GM12873 (cell line): ENCODE measurements around the gene MT1A.

ENCODE experiments used
- TF ChIP-seq, protein P1 (sequence below): IDR thresholded peaks from 2 replicates; pipeline ENCODE4 v1.5.1; 2012; ENCODE audit warnings: low read depth, mild to moderate bottlenecking, moderate library complexity, low read length, control low read depth; ENCODE audit not compliant: insufficient read depth; ENCODE audit errors: missing control alignments

MT1A gene

DNA sequence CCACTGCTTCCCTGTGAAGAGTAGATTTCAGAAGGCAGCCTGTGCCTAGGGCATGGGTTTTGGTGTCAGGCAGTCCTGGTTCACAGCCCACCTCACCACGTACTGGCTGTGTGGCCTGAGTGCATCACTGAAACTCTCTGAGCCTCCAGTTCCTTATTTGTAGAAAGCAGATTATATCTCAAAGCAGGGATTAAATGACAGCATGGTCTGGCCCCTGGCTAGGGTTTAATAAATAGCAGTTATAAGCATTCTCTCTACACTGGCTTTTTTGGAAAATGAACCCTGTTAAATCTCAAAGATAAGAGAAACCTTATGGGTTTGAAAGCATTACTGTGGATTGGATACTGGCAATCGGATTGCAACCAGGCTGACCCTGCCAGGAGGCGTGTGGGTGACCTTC lies 8.9 kb upstream of the MT1A start:
- TF ChIP-seq, protein P1, sequence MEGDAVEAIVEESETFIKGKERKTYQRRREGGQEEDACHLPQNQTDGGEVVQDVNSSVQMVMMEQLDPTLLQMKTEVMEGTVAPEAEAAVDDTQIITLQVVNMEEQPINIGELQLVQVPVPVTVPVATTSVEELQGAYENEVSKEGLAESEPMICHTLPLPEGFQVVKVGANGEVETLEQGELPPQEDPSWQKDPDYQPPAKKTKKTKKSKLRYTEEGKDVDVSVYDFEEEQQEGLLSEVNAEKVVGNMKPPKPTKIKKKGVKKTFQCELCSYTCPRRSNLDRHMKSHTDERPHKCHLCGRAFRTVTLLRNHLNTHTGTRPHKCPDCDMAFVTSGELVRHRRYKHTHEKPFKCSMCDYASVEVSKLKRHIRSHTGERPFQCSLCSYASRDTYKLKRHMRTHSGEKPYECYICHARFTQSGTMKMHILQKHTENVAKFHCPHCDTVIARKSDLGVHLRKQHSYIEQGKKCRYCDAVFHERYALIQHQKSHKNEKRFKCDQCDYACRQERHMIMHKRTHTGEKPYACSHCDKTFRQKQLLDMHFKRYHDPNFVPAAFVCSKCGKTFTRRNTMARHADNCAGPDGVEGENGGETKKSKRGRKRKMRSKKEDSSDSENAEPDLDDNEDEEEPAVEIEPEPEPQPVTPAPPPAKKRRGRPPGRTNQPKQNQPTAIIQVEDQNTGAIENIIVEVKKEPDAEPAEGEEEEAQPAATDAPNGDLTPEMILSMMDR, result no peak

DNA sequence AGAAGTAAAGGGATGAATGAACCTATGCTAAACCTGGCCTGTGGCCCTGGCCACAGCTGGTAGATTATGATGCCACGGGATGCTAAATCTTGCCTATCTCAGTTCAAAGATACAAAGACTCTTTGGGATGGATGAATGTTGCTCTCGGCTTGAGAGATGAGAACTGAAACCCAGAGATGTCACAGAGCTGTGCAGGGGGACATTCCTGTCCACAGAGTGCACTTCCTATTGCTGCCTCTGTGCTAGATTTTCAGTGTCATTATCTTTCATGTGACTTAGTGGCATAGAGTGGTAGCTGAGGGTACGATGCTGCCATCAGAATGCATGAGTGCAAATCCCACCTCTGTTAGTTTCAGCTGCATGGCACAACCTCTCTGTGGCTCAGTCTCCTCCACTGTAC lies 8.3 kb upstream of the MT1A start:
- TF ChIP-seq, protein P1, result peak; percentile 47

DNA sequence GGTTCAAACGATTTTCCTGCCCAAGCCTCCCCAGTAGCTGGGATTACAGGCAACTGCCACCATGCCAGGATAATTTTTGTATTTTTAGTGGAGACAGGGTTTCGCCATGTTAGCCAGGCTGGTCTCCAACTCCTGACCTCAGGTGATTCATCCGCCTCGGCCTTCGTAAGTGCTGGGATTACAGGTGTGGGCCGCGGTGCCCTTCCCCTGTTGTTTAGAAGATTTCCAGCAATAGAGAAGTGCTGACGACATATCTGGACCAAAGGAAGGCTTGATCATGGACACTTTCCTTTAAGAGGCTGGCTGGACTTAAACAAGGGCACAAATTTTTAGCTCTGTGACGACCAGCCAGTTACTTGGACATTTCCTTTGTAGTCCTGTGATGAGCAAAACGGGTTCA lies 7.3 kb upstream of the MT1A start:
- TF ChIP-seq, protein P1, result no peak

DNA sequence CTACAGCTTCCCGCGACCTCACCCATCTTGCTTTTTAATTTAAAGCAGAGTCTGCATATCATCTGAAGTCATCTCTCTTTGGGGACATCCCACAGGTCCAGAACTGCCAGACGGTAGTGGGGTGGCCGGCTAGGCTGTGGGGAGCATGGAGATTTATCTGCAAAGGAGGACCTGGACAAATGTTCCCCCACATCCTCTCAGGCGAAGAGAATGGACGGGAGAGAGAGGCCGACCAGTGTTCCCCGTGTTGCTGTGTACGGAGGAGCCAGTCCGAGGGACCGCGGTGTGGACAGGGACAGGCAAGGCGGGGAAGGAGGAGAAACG lies 6.7 kb upstream of the MT1A start:
- TF ChIP-seq, protein P1, result no peak

DNA sequence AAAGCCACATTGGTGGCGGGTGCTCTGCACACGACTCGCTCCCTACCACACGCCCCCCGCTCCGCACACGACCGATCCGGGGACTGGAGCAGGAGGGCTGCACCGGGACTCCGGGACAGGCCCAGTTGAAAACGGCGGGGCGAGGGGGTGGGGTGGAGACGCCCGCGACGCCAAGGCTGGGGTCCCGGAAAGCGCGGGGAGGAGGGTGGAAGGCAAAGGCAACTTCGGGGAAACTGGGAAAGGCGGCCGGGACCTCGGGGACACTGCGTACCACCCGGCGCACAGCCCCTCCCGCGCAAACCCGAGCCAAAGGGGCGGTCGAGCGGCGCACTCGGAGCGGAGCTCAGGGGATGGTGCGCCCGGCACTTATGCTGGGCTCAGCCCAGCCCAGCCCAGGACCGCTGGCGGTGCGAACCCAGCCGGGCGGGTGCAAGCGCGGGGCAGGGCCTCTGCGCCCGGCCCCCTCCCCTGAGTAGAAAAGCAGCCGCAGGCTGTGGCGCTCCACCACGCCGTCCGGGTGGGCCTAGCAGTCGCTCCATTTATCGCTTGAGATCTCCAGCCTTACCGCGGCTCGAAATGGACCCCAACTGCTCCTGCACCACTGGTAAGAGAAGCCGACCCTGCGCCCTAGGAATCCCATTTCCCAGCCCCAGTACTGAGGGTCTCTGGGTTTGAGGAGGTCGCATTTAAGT lies 6.2 kb upstream of the MT1A start, which contains the start of gene MT1M:
Gene MT1M (plus strand): TSS at position 504 of the 692 bp plus-strand sequence. CDS start 73 bp downstream, at position 577.
- TF ChIP-seq, protein P1, result no peak

DNA sequence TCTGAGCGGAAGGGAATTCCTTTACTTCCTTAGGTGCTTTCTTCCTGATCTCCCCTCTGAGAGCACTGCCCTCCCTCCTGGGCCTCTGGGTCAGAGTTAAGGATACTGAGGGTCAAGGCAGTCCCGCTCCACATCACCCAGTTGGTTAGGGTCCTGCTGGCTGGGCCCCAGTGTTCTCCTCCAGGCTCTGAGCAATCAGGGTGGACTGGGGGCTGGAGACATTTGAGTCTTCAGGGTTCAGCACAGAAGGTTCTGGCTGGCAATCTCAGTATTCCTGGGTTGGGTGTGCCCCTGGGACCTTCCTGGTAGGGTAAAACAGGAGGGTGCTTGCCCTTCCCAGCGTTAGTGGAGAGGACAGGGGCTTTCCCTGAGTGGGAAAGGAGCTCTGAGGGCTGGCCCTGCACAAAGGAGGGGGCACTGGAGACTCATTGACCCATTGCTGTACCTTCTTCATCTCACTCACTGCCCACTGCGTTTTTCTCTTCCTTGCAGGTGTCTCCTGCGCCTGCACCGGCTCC lies 5.6 kb upstream of the MT1A start:
- TF ChIP-seq, protein P1, result no peak

DNA sequence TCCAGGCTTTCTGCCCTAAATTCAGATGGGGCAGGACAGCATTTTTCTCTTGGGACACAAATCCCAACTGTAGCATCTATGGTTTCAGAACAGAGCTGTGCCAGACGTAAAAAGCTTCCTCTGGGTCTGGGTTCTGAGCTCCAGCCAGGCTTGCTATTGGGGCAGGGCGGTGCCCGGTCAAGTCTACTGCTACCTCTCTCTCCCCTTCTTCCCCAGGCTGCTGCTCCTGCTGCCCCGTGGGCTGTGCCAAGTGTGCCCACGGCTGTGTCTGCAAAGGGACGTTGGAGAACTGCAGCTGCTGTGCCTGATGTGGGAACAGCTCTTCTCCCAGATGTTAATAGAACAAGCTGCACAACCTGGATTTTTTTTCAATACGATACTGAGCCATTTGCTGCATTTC lies 4.9 kb upstream of the MT1A start:
- TF ChIP-seq, protein P1, result no peak
